Colonic mucosa (tissue), 4 donors: ENCODE measurements around the gene PLET1. TPM values are rescaled to one million over a fixed set of nuclear protein-coding genes. Genes with fewer than 3 reads are reported as not detected.

ENCODE experiments used
- DNase-seq: peaks from one replicate; pipeline ENCODE4 v3.0.0-alpha.2; 2020
- H3K27ac ChIP-seq: fragments of 200-600 bp; one replicate; pipeline ENCODE4 v1.8.0; 2021
- H3K27me3 ChIP-seq: fragments of 200-600 bp; one replicate; pipeline ENCODE4 v1.8.0; 2021
- H3K36me3 ChIP-seq: fragments of 200-600 bp; one replicate; pipeline ENCODE4 v1.8.0; 2021
- H3K4me1 ChIP-seq: fragments of 200-600 bp; one replicate; pipeline ENCODE4 v1.8.0; 2021; ENCODE audit warnings: mild to moderate bottlenecking
- H3K4me3 ChIP-seq: fragments of 200-600 bp; one replicate; pipeline ENCODE4 v1.8.0; 2021
- H3K9ac ChIP-seq, 2 donors: one replicate each; pipeline ENCODE4 v1.7.0; 2013; ENCODE audit warnings: control low read depth in 2 of 2, low read depth in 2 of 2, low read length in 2 of 2
- H3K9me3 ChIP-seq: fragments of 200-600 bp; one replicate; pipeline ENCODE4 v1.8.0; 2021
- CTCF ChIP-seq: fragments of 200-600 bp; IDR thresholded peaks from one replicate; pipeline ENCODE4 v1.8.0; 2022; ENCODE audit warnings: antibody characterized with exemption, mild to moderate bottlenecking
- intact Hi-C: fragments of 100-400 bp; cut with DNase I; formaldehyde crosslinking; loops from one replicate; pipeline ENCODE4 v1.14.1; 2022
- total RNA-seq, 2 donors: library from RNA; stranded (reverse); fragmentation: NEBNext Ultra II Directional in 1 of 2; extraction: Animal tissue kit (Norgen Biotek cat#: 25700) in 1 of 2; gene quantifications; one replicate each; pipeline ENCODE4 v1.2.1, GENCODE V29; 2021
- donor health status: healthy.
- donor health status: DM: no; HTN: no; CAD: no.
- donor health status: DM: no; HTN: no; CAD: no.

PLET1 gene
- total RNA-seq, 2 donors from 2014 or later = not detected

DNA sequence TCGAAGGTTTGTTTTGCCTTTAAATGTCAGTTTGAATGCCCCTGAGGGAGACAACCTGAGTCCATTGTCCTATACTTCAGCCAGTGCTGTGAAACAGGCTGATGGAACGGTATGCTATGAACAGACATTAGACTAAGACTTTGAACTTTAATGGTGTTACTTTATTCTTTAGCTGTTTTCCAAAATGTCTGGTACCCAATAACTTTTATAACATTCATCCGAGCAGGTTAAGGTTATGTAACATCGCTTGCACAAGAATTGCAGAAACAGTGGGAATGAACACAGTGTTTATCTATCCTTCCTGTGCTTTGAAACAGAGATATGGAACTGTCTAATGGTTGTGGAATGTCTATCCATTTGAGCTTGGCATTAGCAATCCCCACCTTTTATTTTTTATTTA is 46.9 kb downstream of the PLET1 start:
- H3K4me3 ChIP-seq = no peak overlapping the region
- intact Hi-C loops = loop anchor here (10.0 kb wide), 1 partner anchor 901 kb away; no protein-coding TSS in a partner anchor
- no peaks in the 10 kb centered on the region for H3K9me3 ChIP-seq
- H3K4me1 ChIP-seq = no peaks in the 10 kb centered on the region
- no peaks in the 10 kb centered on the region for H3K36me3 ChIP-seq
- no peaks in the 10 kb centered on the region for H3K27me3 ChIP-seq
- no peak for DNase-seq
- H3K9ac ChIP-seq = no peak overlapping the region
- H3K27ac ChIP-seq = no peak overlapping the region
- TF ChIP-seq CTCF = no peak

DNA sequence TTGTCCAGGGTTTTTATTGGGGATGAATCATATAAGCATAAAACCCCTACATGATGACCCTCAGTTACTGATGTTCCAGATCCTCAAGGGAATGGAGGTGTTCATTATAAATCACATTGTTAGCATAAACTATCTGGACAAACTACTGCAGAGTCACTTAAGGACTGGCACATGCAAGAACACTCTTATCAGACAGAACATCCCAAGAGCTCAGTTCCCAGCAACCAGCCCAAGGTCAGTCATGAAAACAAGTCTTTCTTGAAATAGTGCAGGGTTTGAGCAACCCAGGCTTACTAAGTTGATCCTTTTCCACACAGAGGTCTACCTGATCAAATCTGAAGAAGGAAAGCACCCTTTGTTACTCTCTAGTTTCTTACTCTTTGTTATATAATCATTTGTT is 48.0 kb downstream of the PLET1 start:
- Histone ChIP-seq H3K4me3 (no peak overlapping the region), H3K36me3 (no peaks in the 10 kb centered on the region), H3K4me1 (no peaks in the 10 kb centered on the region), H3K27ac (no peak overlapping the region), H3K9ac (no peak overlapping the region), H3K27me3 (no peaks in the 10 kb centered on the region), H3K9me3 (no peaks in the 10 kb centered on the region)
- DNase-seq = no peak
- intact Hi-C loops = loop anchor here (10.0 kb wide), 1 partner anchor 902 kb away; no protein-coding TSS in a partner anchor
- no peak for TF ChIP-seq CTCF

DNA sequence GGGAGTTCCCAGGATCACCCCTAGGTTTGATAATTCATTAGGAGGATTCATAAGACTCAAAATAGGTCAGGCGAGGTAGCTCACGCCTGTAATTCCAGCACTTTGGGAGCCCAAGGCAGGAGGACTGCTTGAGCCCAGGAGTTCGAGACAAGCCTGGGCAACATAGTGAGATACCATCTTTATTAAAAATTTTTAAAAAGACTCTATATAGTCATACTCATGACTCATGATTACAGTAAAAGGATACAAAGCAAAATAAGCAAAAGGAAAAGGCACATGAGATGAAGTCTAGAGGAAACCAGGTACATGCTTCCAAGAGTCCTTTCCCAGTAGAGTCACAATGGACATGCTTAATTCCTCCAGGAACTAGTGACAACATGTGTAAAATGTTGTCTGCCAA is 48.4 kb downstream of the PLET1 start:
- no peaks in the 10 kb centered on the region for H3K9me3 ChIP-seq
- no peaks in the 10 kb centered on the region for H3K36me3 ChIP-seq
- no peak for DNase-seq
- intact Hi-C loops = loop anchor here (10.0 kb wide), 1 partner anchor 903 kb away; no protein-coding TSS in a partner anchor
- TF ChIP-seq CTCF = no peak
- no peaks in the 10 kb centered on the region for H3K4me1 ChIP-seq
- no peak overlapping the region for H3K27ac ChIP-seq
- H3K9ac ChIP-seq = no peak overlapping the region
- no peak overlapping the region for H3K4me3 ChIP-seq
- no peaks in the 10 kb centered on the region for H3K27me3 ChIP-seq

GRCh38 chr11:112211536-112211935 is 49.1 kb downstream of the PLET1 start:
- no peak overlapping the region for H3K9ac ChIP-seq
- no peaks in the 10 kb centered on the region for H3K36me3 ChIP-seq
- H3K4me3 ChIP-seq = no peak overlapping the region
- no peak for DNase-seq
- H3K4me1 ChIP-seq = no peaks in the 10 kb centered on the region
- intact Hi-C loops = loop anchor here (10.0 kb wide), 1 partner anchor 903 kb away; no protein-coding TSS in a partner anchor
- H3K9me3 ChIP-seq = no peaks in the 10 kb centered on the region
- TF ChIP-seq CTCF = no peak
- no peaks in the 10 kb centered on the region for H3K27me3 ChIP-seq
- H3K27ac ChIP-seq = no peak overlapping the region

- H3K9ac ChIP-seq = no peak overlapping the region
- no peak for DNase-seq
- H3K4me3 ChIP-seq = no peak overlapping the region
- TF ChIP-seq CTCF = no peak
- intact Hi-C loops = loop anchor here (10.0 kb wide), 1 partner anchor 904 kb away; no protein-coding TSS in a partner anchor
- no peaks in the 10 kb centered on the region for H3K36me3 ChIP-seq
- no peaks in the 10 kb centered on the region for H3K4me1 ChIP-seq
- H3K27ac ChIP-seq = no peak overlapping the region
- H3K9me3 ChIP-seq = no peaks in the 10 kb centered on the region
- H3K27me3 ChIP-seq = no peaks in the 10 kb centered on the region
Measured at GRCh38 chr11:112210890-112211289, 49.8 kb downstream of the PLET1 start.
